ENCODE data around the gene PON1.

The PON1 gene

GRCh38 chr7:95334447-95334846 is 10.1 kb upstream of the PON1 start:
- H3K27ac ChIP-seq (ENCODE audit: low read depth, low read length, severe bottlenecking): no peak overlapping the region
- H3K4me3 ChIP-seq (ENCODE audit: extremely low read depth, insufficient read depth, low read length, poor library complexity, severe bottlenecking): no peak overlapping the region
- H3K9me3 ChIP-seq (ENCODE audit: control insufficient read depth, low read length): no peaks in the 10 kb centered on the region
- H3K4me1 ChIP-seq (ENCODE audit: control insufficient read depth, insufficient read depth, low read length, poor library complexity, severe bottlenecking): no peaks in the 10 kb centered on the region
- no peaks in the 10 kb centered on the region for H3K36me3 ChIP-seq (ENCODE audit: control insufficient read depth, insufficient read depth, low read length)

- H3K4me1 ChIP-seq (ENCODE audit: control insufficient read depth, insufficient read depth, low read length, poor library complexity, severe bottlenecking): no peaks in the 10 kb centered on the region
- H3K36me3 ChIP-seq (ENCODE audit: control insufficient read depth, insufficient read depth, low read length): no peaks in the 10 kb centered on the region
- no peak overlapping the region for H3K27ac ChIP-seq (ENCODE audit: low read depth, low read length, severe bottlenecking)
- WGBS, 2 experiments (ENCODE audit: insufficient coverage in 2 of 2): 100% methylated on average over 1 of the region's 1 CpG; no CpG with 5 or more reads in 1 of the 2 experiments
- H3K9me3 ChIP-seq (ENCODE audit: control insufficient read depth, low read length): no peaks in the 10 kb centered on the region
- no peak overlapping the region for H3K4me3 ChIP-seq (ENCODE audit: extremely low read depth, insufficient read depth, low read length, poor library complexity, severe bottlenecking)
Measured at GRCh38 chr7:95330961-95331337, 6.6 kb upstream of the PON1 start.

GRCh38 chr7:95330204-95330960 is 6.0 kb upstream of the PON1 start:
- no peaks in the 10 kb centered on the region for H3K36me3 ChIP-seq (ENCODE audit: control insufficient read depth, insufficient read depth, low read length)
- H3K4me3 ChIP-seq (ENCODE audit: extremely low read depth, insufficient read depth, low read length, poor library complexity, severe bottlenecking): no peak overlapping the region
- H3K27ac ChIP-seq (ENCODE audit: low read depth, low read length, severe bottlenecking): no peak overlapping the region
- WGBS, 2 experiments (ENCODE audit: insufficient coverage in 2 of 2): 88% methylated on average over 1 of the region's 4 CpGs; no CpG with 5 or more reads in 1 of the 2 experiments
- no peaks in the 10 kb centered on the region for H3K4me1 ChIP-seq (ENCODE audit: control insufficient read depth, insufficient read depth, low read length, poor library complexity, severe bottlenecking)
- H3K9me3 ChIP-seq (ENCODE audit: control insufficient read depth, low read length): no peaks in the 10 kb centered on the region

GRCh38 chr7:95327356-95327755 is 3.0 kb upstream of the PON1 start:
- 85 to 88% methylated on average over 3 of the region's 3 CpGs for WGBS, 2 experiments (ENCODE audit: insufficient coverage in 2 of 2)
- no peaks in the 10 kb centered on the region for H3K4me1 ChIP-seq (ENCODE audit: control insufficient read depth, insufficient read depth, low read length, poor library complexity, severe bottlenecking)
- no peaks in the 10 kb centered on the region for H3K36me3 ChIP-seq (ENCODE audit: control insufficient read depth, insufficient read depth, low read length)
- no peak overlapping the region for H3K4me3 ChIP-seq (ENCODE audit: extremely low read depth, insufficient read depth, low read length, poor library complexity, severe bottlenecking)
- H3K27ac ChIP-seq (ENCODE audit: low read depth, low read length, severe bottlenecking): no peak overlapping the region
- no peaks in the 10 kb centered on the region for H3K9me3 ChIP-seq (ENCODE audit: control insufficient read depth, low read length)

- Histone ChIP-seq H3K9me3 (ENCODE audit: control insufficient read depth, low read length) (no peaks in the 10 kb centered on the region), H3K4me3 (ENCODE audit: extremely low read depth, insufficient read depth, low read length, poor library complexity, severe bottlenecking) (no peak overlapping the region), H3K4me1 (ENCODE audit: control insufficient read depth, insufficient read depth, low read length, poor library complexity, severe bottlenecking) (no peaks in the 10 kb centered on the region), H3K27ac (ENCODE audit: low read depth, low read length, severe bottlenecking) (no peak overlapping the region), H3K36me3 (ENCODE audit: control insufficient read depth, insufficient read depth, low read length) (no peaks in the 10 kb centered on the region)
- 87 to 88% methylated on average over 5 to 7 of the region's 9 CpGs for WGBS, 2 experiments (ENCODE audit: insufficient coverage in 2 of 2)
Measured at GRCh38 chr7:95323410-95324129, 762 bp downstream of the PON1 start.

GRCh38 chr7:95322854-95323253 is 1.5 kb downstream of the PON1 start:
- Histone ChIP-seq H3K4me3 (ENCODE audit: extremely low read depth, insufficient read depth, low read length, poor library complexity, severe bottlenecking) (no peak overlapping the region), H3K36me3 (ENCODE audit: control insufficient read depth, insufficient read depth, low read length) (no peaks in the 10 kb centered on the region), H3K4me1 (ENCODE audit: control insufficient read depth, insufficient read depth, low read length, poor library complexity, severe bottlenecking) (no peaks in the 10 kb centered on the region), H3K9me3 (ENCODE audit: control insufficient read depth, low read length) (no peaks in the 10 kb centered on the region), H3K27ac (ENCODE audit: low read depth, low read length, severe bottlenecking) (no peak overlapping the region)
- WGBS, 2 experiments (ENCODE audit: insufficient coverage in 2 of 2): 75 to 100% methylated on average over 1 to 2 of the region's 2 CpGs

GRCh38 chr7:95322396-95322795 is 1.9 kb downstream of the PON1 start:
- no peak overlapping the region for H3K4me3 ChIP-seq (ENCODE audit: extremely low read depth, insufficient read depth, low read length, poor library complexity, severe bottlenecking)
- H3K4me1 ChIP-seq (ENCODE audit: control insufficient read depth, insufficient read depth, low read length, poor library complexity, severe bottlenecking): no peaks in the 10 kb centered on the region
- 76 to 88% methylated on average over 6 to 7 of the region's 8 CpGs for WGBS, 2 experiments (ENCODE audit: insufficient coverage in 2 of 2)
- H3K9me3 ChIP-seq (ENCODE audit: control insufficient read depth, low read length): no peaks in the 10 kb centered on the region
- no peak overlapping the region for H3K27ac ChIP-seq (ENCODE audit: low read depth, low read length, severe bottlenecking)
- no peaks in the 10 kb centered on the region for H3K36me3 ChIP-seq (ENCODE audit: control insufficient read depth, insufficient read depth, low read length)

- no peaks in the 10 kb centered on the region for H3K9me3 ChIP-seq (ENCODE audit: control insufficient read depth, low read length)
- H3K4me1 ChIP-seq (ENCODE audit: control insufficient read depth, insufficient read depth, low read length, poor library complexity, severe bottlenecking): no peaks in the 10 kb centered on the region
- no peak overlapping the region for H3K4me3 ChIP-seq (ENCODE audit: extremely low read depth, insufficient read depth, low read length, poor library complexity, severe bottlenecking)
- WGBS, 2 experiments (ENCODE audit: insufficient coverage in 2 of 2): no CpG with 5 or more reads among the region's 1 CpG
- no peak overlapping the region for H3K27ac ChIP-seq (ENCODE audit: low read depth, low read length, severe bottlenecking)
- no peaks in the 10 kb centered on the region for H3K36me3 ChIP-seq (ENCODE audit: control insufficient read depth, insufficient read depth, low read length)
Measured at GRCh38 chr7:95321720-95322119, 2.6 kb downstream of the PON1 start.

- Histone ChIP-seq H3K4me1 (ENCODE audit: control insufficient read depth, insufficient read depth, low read length, poor library complexity, severe bottlenecking) (no peaks in the 10 kb centered on the region), H3K36me3 (ENCODE audit: control insufficient read depth, insufficient read depth, low read length) (no peaks in the 10 kb centered on the region)
Measured at GRCh38 chr7:95320651-95321050, 3.7 kb downstream of the PON1 start.

GRCh38 chr7:95319570-95319969 is 4.8 kb downstream of the PON1 start:
- Histone ChIP-seq H3K36me3 (ENCODE audit: control insufficient read depth, insufficient read depth, low read length) (no peaks in the 10 kb centered on the region), H3K4me3 (ENCODE audit: extremely low read depth, insufficient read depth, low read length, poor library complexity, severe bottlenecking) (no peak overlapping the region), H3K27ac (ENCODE audit: low read depth, low read length, severe bottlenecking) (no peak overlapping the region), H3K4me1 (ENCODE audit: control insufficient read depth, insufficient read depth, low read length, poor library complexity, severe bottlenecking) (no peaks in the 10 kb centered on the region), H3K9me3 (ENCODE audit: control insufficient read depth, low read length) (no peaks in the 10 kb centered on the region)
- WGBS, 2 experiments (ENCODE audit: insufficient coverage in 2 of 2): no CpG with 5 or more reads among the region's 1 CpG

More at GRCh38 chr7:95320651-95321050, 3.7 kb downstream of the PON1 start:
- Histone ChIP-seq H3K9me3 (ENCODE audit: control insufficient read depth, low read length) (no peaks in the 10 kb centered on the region), H3K4me3 (ENCODE audit: extremely low read depth, insufficient read depth, low read length, poor library complexity, severe bottlenecking) (no peak overlapping the region), H3K27ac (ENCODE audit: low read depth, low read length, severe bottlenecking) (no peak overlapping the region)
- WGBS, 2 experiments (ENCODE audit: insufficient coverage in 2 of 2): 86 to 100% methylated on average over 1 of the region's 1 CpG

- H3K9me3 ChIP-seq (ENCODE audit: control insufficient read depth, low read length): no peaks in the 10 kb centered on the region
- no peak overlapping the region for H3K27ac ChIP-seq (ENCODE audit: low read depth, low read length, severe bottlenecking)
- WGBS, 2 experiments (ENCODE audit: insufficient coverage in 2 of 2): 80 to 100% methylated on average over 1 of the region's 8 CpGs
- H3K36me3 ChIP-seq (ENCODE audit: control insufficient read depth, insufficient read depth, low read length): no peaks in the 10 kb centered on the region
- no peaks in the 10 kb centered on the region for H3K4me1 ChIP-seq (ENCODE audit: control insufficient read depth, insufficient read depth, low read length, poor library complexity, severe bottlenecking)
- H3K4me3 ChIP-seq (ENCODE audit: extremely low read depth, insufficient read depth, low read length, poor library complexity, severe bottlenecking): no peak overlapping the region
Measured at GRCh38 chr7:95318501-95319100, 5.7 kb downstream of the PON1 start.
